Glutamatergic neuron (in vitro differentiated cells): ENCODE data around the gene SMYD4. TPM values are rescaled to one million over a fixed set of nuclear protein-coding genes. Genes with fewer than 3 reads are reported as not detected.

ENCODE experiments used
- DNase-seq: peaks from one replicate; pipeline ENCODE4 v3.0.0; 2022
- H3K27ac Mint-ChIP-seq: one replicate; pipeline ENCODE4 v1.8.0; 2020; ENCODE audit warnings: mild to moderate bottlenecking, mixed read lengths, inconsistent platforms; ENCODE audit not compliant: unreplicated experiment
- H3K27me3 Mint-ChIP-seq: one replicate; pipeline ENCODE4 v1.8.0; 2020; ENCODE audit warnings: mild to moderate bottlenecking, moderate library complexity, mixed read lengths, inconsistent platforms; ENCODE audit not compliant: unreplicated experiment
- H3K36me3 Mint-ChIP-seq: one replicate; pipeline ENCODE4 v1.8.0; 2020; ENCODE audit warnings: mild to moderate bottlenecking, mixed read lengths, inconsistent platforms; ENCODE audit not compliant: unreplicated experiment
- H3K4me1 Mint-ChIP-seq: one replicate; pipeline ENCODE4 v1.8.0; 2020; ENCODE audit warnings: mild to moderate bottlenecking, low read depth, mixed read lengths, inconsistent platforms; ENCODE audit not compliant: unreplicated experiment
- H3K4me3 Mint-ChIP-seq: one replicate; pipeline ENCODE4 v1.8.0; 2020; ENCODE audit warnings: mild to moderate bottlenecking, mixed read lengths, inconsistent platforms; ENCODE audit not compliant: unreplicated experiment
- H3K9me3 Mint-ChIP-seq: one replicate; pipeline ENCODE4 v1.8.0; 2020; ENCODE audit warnings: mild to moderate bottlenecking, moderate library complexity, mixed read lengths, inconsistent platforms; ENCODE audit not compliant: unreplicated experiment
- CTCF ChIP-seq: fragments of 200-600 bp; sonication (generic); IDR thresholded peaks from one replicate; pipeline ENCODE4 v1.5.0; 2021; ENCODE audit not compliant: partially characterized antibody, unreplicated experiment
- total RNA-seq: library from RNA; stranded (reverse); fragmentation: NEBNext Ultra II Directional; extraction: Animal tissue kit (Norgen Biotek cat#: 25700); gene quantifications from one replicate; pipeline ENCODE4 v1.2.1, GENCODE V29; 2021; ENCODE audit not compliant: unreplicated experiment

The SMYD4 gene
- total RNA-seq, 1 donor from 2014 or later = 11.4 TPM

- Mint-ChIP-seq H3K27me3 (peaks cover 9% of the 10 kb centered on the region), H3K27ac (no peak overlapping the region), H3K9me3 (no peaks in the 10 kb centered on the region), H3K36me3 (no peaks in the 10 kb centered on the region), H3K4me3 (no peak overlapping the region), H3K4me1 (no peaks in the 10 kb centered on the region)
- TF ChIP-seq CTCF = no peak
- no peak for DNase-seq
Measured at GRCh38 chr17:1755252-1755826, 74.4 kb downstream of the SMYD4 start.

- no peaks in the 10 kb centered on the region for H3K36me3 Mint-ChIP-seq
- no peak for TF ChIP-seq CTCF
- no peak overlapping the region for H3K27ac Mint-ChIP-seq
- H3K27me3 Mint-ChIP-seq = peaks cover 9% of the 10 kb centered on the region
- H3K9me3 Mint-ChIP-seq = no peaks in the 10 kb centered on the region
- no peak overlapping the region for H3K4me3 Mint-ChIP-seq
- H3K4me1 Mint-ChIP-seq = no peaks in the 10 kb centered on the region
- no peak for DNase-seq
Measured at GRCh38 chr17:1754430-1755112, 75.1 kb downstream of the SMYD4 start.

- no peaks in the 10 kb centered on the region for H3K4me1 Mint-ChIP-seq
- H3K27ac Mint-ChIP-seq = no peak overlapping the region
- no peaks in the 10 kb centered on the region for H3K36me3 Mint-ChIP-seq
- H3K4me3 Mint-ChIP-seq = no peak overlapping the region
- no peak for DNase-seq
- TF ChIP-seq CTCF = no peak
- H3K9me3 Mint-ChIP-seq = no peaks in the 10 kb centered on the region
- peaks cover 9% of the 10 kb centered on the region for H3K27me3 Mint-ChIP-seq
Measured at GRCh38 chr17:1753767-1754429, 75.8 kb downstream of the SMYD4 start.

GRCh38 chr17:1752425-1753262 is 77.1 kb downstream of the SMYD4 start:
- H3K4me1 Mint-ChIP-seq = no peaks in the 10 kb centered on the region
- H3K27me3 Mint-ChIP-seq = peaks cover 4% of the 10 kb centered on the region
- DNase-seq = no peak
- TF ChIP-seq CTCF = no peak
- H3K4me3 Mint-ChIP-seq = no peak overlapping the region
- no peak overlapping the region for H3K27ac Mint-ChIP-seq
- H3K36me3 Mint-ChIP-seq = no peaks in the 10 kb centered on the region
- H3K9me3 Mint-ChIP-seq = no peaks in the 10 kb centered on the region
